GM19328 (cell line): ENCODE results near the gene ZNF202.

Source experiments
- ATAC-seq: cut with Tn5 transposase; IDR thresholded peaks from one replicate; pipeline ENCODE4 v1.9.1; 2021; ENCODE audit warnings: mild to moderate bottlenecking, moderate library complexity; ENCODE audit not compliant: unreplicated experiment

The ZNF202 gene

DNA sequence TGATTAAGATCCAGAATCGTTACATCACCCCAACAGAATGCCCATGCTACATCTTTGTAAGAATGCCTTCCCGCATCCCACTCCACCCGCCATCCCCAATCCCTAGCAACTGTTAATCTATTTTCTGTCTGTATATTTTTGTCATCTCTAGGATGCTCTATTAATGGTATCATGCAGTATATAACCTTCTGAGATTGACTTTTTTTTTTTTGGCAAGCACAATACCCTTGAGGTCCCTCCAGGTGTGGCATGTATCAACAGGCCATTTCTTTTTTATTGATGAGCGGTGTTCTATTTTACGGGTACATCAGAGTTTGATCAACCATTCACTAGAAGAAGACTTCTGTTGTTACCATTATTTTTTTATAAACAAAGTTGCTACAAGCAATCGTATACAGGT is 56.9 kb downstream of the ZNF202 start:
- no peak for ATAC-seq

DNA sequence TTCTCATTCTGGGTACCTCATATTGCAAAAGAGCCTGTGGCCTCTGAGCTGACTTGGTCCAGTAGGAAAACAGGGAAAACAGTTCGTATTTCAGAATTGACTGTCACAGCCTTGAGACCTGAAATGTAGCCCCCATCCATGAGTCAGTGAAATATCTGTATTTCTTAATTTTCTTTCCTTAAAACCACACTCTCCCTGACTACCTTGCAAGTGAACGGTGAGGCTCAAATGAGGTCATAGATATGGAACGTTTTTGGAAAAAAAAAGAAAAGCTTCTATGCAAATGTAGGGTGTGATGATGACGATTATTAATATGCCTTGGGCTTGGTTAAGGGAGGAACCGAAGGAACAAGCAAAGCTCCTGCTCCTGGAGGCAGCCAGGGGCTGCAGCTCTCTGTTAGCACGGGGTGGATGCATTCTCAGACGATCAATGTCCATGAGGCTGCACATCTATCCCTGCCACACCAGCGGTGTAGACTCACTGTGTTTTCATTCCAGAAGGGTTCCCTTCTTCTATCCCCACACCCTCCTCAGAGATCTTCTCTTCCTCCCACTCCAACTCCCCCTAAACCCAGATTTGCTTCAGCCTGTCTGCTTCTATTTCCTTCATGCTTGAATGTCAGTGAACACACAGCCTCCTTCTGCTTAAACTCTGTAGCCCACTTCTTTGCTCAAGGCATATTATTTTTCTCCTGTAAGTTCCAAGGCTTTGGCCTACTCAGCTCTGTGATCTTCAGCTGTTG is 57.9 kb downstream of the ZNF202 start:
- ATAC-seq = no peak

DNA sequence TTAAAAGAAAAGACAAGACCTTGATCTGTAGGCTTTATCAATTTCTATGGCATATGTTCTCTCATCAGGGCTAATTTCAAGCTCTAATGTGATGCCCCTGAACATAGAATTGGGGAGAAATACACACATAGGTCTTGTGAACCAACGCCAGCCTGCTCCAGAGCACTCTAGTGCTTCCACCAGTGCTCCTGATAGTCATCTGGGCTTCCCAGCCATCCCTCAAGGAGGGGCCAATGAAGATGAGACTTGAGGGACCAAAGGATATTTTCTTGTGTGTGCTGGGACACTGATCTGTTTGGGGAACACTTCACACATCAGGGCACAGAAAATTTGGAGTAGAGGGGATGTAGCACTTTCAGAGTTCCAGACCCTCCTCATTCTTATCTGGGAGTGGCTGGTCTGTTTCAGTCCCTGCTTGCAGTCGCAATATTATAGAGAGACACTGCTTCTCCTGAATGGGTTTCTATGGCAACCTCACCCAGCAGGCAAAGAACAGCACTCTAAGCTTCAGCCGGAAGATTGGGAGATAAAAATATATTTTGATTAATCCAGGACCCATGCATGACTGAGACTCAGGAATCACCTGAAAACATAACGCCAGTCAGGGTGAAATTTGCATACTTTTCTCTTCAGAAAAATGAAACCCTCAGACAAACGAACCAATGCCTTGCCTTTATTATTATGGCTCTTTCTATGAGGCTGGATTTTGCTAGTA is 58.6 kb downstream of the ZNF202 start:
- ATAC-seq = no peak

DNA sequence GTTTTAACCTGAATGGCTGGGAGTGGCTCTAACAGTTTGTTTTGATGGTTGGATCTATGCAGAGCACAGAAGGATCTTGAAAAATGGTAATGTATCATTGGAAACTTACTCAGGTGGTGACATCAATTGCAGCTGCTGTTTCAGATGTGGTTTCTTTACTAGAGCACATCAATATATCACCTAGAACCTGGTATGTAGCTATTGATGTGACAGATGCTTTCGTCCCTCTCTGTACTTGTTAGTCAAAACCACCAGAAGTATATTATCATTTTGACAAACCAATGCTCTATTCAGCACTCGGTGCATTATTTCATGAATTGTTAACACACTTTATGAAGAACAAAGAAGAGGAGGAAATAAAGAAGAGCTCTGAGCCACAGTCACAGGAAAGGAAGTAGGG is 60.4 kb downstream of the ZNF202 start:
- ATAC-seq = no peak

DNA sequence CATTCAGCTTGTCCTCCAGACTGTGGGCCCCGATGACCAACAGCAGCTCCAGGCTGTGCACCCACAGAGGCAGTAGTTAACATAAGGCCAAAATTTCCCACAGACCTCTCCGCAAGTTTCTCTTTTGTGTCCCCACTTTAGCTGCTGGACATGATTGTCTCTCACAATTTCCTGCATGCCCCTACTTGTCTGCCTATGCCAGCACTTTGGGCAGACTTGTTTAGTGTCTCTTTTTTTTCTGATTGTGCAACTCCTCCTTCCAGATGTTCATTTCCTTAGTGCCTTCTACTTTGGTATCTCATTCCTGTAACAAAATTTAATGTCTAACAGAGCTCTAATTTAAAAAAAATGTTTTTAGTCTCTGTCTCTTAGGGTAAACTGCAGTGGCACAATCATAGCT is 63.2 kb downstream of the ZNF202 start:
- no peak for ATAC-seq

DNA sequence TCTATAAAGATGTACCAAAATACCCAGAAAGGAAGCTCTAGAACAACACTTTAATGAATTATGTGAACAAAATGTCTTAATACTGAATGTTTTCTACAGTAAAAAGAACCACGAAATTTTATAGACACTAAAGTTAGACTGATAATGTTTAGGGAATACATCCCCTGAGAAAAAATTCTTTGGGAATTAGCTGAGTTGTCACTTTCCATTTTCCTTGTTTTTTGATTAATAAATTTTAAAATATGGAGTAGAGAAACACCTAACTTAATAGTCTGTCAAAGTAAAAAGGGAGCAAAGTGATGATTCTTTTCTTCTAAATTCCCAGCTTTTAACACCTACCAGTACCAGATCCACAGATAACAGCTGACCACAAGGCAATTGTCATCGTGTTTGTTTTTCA is 64.0 kb downstream of the ZNF202 start:
- ATAC-seq = no peak

DNA sequence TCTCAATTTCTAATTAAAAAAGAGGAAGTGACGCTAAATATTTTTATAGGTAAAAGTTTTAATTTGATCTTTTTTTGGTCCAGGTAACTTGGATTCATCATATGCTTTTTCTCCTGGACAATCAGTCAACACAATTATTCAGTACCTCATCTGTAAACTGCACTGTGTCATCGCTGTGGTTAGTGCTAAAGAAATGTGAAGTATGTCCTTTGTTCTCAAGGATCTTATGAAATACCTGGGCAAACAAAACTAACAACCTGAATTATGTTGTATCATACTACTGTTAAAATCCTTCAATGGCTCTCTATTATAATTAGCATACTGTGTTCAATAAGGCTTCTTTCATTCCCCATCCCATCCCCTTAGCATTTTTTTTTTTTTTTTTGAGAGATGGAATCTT is 67.2 kb downstream of the ZNF202 start:
- no peak for ATAC-seq
